Keratinocyte (primary cell): ENCODE results near the gene TEAD4. TPM values are rescaled to one million over a fixed set of nuclear protein-coding genes. Genes with fewer than 3 reads are reported as not detected.

ENCODE experiments used
- DNase-seq: peaks from one replicate; pipeline ENCODE4 v3.0.0-alpha.2; 2011; ENCODE audit warnings: low read depth, missing footprints, low spot score
- FAIRE-seq: peaks from 2 replicates; lab custom pipeline; 2011; peaks lifted over from hg19 to GRCh38; lab: Jason Lieb, UNC
- H2AFZ ChIP-seq: 2 replicates; pipeline ENCODE4 v1.6.0; 2012; ENCODE audit warnings: low read length, control low read depth, inconsistent platforms; ENCODE audit not compliant: control insufficient read depth
- H3K27ac ChIP-seq: 2 replicates; pipeline ENCODE4 v1.5.1; 2011; ENCODE audit warnings: low read length; ENCODE audit not compliant: control insufficient read depth, insufficient read depth
- H3K27me3 ChIP-seq: 3 replicates; pipeline ENCODE4 v1.6.0; 2011; ENCODE audit warnings: low read length; ENCODE audit not compliant: control insufficient read depth, insufficient read depth; ENCODE audit errors: extremely low read depth
- H3K36me3 ChIP-seq, 2 experiments: 2 replicates in 1 of 2; 3 replicates in 1 of 2; pipeline ENCODE4 v1.5.1; 2011; ENCODE audit warnings: low read length in 2 of 2, mild to moderate bottlenecking in 1 of 2; ENCODE audit not compliant: control insufficient read depth in 2 of 2, insufficient read depth in 2 of 2; ENCODE audit errors: extremely low read depth in 1 of 2
- H3K4me1 ChIP-seq: 3 replicates; pipeline ENCODE4 v1.5.1; 2011; ENCODE audit warnings: low read length; ENCODE audit not compliant: control insufficient read depth, insufficient read depth; ENCODE audit errors: extremely low read depth
- H3K4me2 ChIP-seq: 3 replicates; pipeline ENCODE4 v1.6.0; 2011; ENCODE audit warnings: low read depth, low read length; ENCODE audit not compliant: control insufficient read depth, insufficient read depth; ENCODE audit errors: extremely low read depth
- H3K4me3 ChIP-seq, 3 experiments: fragments of 200-600 bp in 1 of 3; sonication (generic) in 1 of 3; 2 replicates in 2 of 3; 3 replicates in 1 of 3; pipeline ENCODE4 v1.5.1; 2011 to 2016; ENCODE audit warnings: low read length in 3 of 3, mild to moderate bottlenecking in 3 of 3, control low read depth in 2 of 3, inconsistent platforms in 1 of 3, low read depth in 1 of 3, mixed read lengths in 1 of 3, mixed run types in 1 of 3, moderate library complexity in 1 of 3; ENCODE audit not compliant: control insufficient read depth in 2 of 3, insufficient read depth in 2 of 3; ENCODE audit errors: extremely low read depth in 1 of 3
- H3K79me2 ChIP-seq: 2 replicates; pipeline ENCODE4 v1.6.0; 2012; ENCODE audit warnings: low read length; ENCODE audit not compliant: control insufficient read depth, insufficient read depth
- H3K9ac ChIP-seq: 3 replicates; pipeline ENCODE4 v1.6.0; 2011; ENCODE audit warnings: low read length; ENCODE audit not compliant: control insufficient read depth, insufficient read depth; ENCODE audit errors: extremely low read depth
- H3K9me1 ChIP-seq: 3 replicates; pipeline ENCODE4 v1.6.0; 2011; ENCODE audit warnings: low read length; ENCODE audit not compliant: control insufficient read depth, insufficient read depth; ENCODE audit errors: extremely low read depth
- H3K9me3 ChIP-seq: 2 replicates; pipeline ENCODE4 v1.5.1; 2012; ENCODE audit warnings: low read depth, low read length; ENCODE audit not compliant: control insufficient read depth
- H4K20me1 ChIP-seq: 3 replicates; pipeline ENCODE4 v1.6.0; 2011; ENCODE audit warnings: low read length; ENCODE audit not compliant: control insufficient read depth, insufficient read depth; ENCODE audit errors: extremely low read depth
- CTCF ChIP-seq, 3 experiments: IDR thresholded peaks in 1 of 3; conservative IDR thresholded peaks in 1 of 3; optimal IDR thresholded peaks in 1 of 3; 2 replicates in 2 of 3; 3 replicates in 1 of 3; pipeline versions ENCODE3 to v1.5.1; 2011; ENCODE audit warnings: low read length in 3 of 3, mild to moderate bottlenecking in 3 of 3, moderate library complexity in 2 of 3, control low read depth in 1 of 3, inconsistent platforms in 1 of 3; ENCODE audit not compliant: insufficient read depth in 2 of 3; ENCODE audit errors: extremely low read depth in 1 of 3
- EZH2 ChIP-seq: IDR thresholded peaks from one replicate; pipeline ENCODE4 v1.6.1; 2012; ENCODE audit warnings: inconsistent platforms, mild to moderate bottlenecking, low read length, moderate library complexity
- dilution Hi-C: fragments of 300-500 bp; cut with MboI; formaldehyde crosslinking; loops from one replicate; pipeline ENCODE4 v1.7.0; 2020; ENCODE audit warnings: low sequenced_read_pairs; ENCODE audit not compliant: extremely low pct_ligation_motif_present
- polyA plus RNA-seq, 5 experiments: library from polyadenylated mRNA; depleted of rRNA in 3 of 5; stranded (reverse) in 3 of 5; stranded (forward) in 1 of 5; unstranded in 1 of 5; fragments of >200 nt; gene quantifications; 1 replicate in 1 of 5; 2 replicates in 3 of 5; 3 replicates in 1 of 5; pipeline versions ENCODE4 v1.2.1 to v1.2.3, GENCODE V29; 2011 to 2012; ENCODE audit warnings: missing spikeins in 2 of 5, low read depth in 1 of 5, low replicate concordance in 1 of 5

TEAD4 gene
- polyA plus RNA-seq, 1 donor (not counting 4 experiments of a cell fraction or from before 2014, with no cell fraction given): 8.1 TPM

DNA sequence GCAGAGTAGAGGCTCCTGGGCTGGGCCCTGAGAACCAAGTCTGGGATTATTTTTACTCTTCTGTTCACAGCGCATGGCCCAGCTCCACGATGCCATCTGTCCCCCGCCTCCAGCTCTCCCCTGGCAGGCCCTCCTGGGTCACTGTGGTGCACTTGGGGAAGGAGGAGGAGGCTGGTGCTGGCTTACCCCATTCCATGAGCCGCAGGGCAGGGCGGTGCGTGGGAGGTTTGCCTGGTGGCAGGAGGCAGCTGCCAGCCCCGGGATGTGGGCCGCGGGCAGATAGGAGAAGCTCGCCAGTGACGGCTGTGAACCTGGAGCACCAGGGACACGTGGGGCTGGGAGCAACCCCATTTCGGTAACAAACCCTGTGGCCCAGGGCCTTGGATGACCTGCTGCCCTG lies 23.2 kb downstream of the TEAD4 start:
- peaks cover 2% of the 10 kb centered on the region for H4K20me1 ChIP-seq
- no peaks in the 10 kb centered on the region for H3K9me3 ChIP-seq
- no peaks in the 10 kb centered on the region for H3K27me3 ChIP-seq
- no peaks in the 10 kb centered on the region for H3K79me2 ChIP-seq
- peaks cover 0 to 7% of the 10 kb centered on the region in 2 experiments for H3K36me3 ChIP-seq
- DNase-seq (no peak), FAIRE-seq (no peak)
- H3K4me1 ChIP-seq: no peaks in the 10 kb centered on the region
- dilution Hi-C loops: no loop called here
- H2AFZ ChIP-seq: no peak overlapping the region
- TF ChIP-seq CTCF (optimal IDR thresholded peaks at IDR 0.05 in 1 of 3, IDR thresholded peaks at IDR 0.05 in 1 of 3, conservative IDR thresholded peaks at IDR 0.05 in 1 of 3; ENCODE audit: extremely low read depth in 1 of 3, insufficient read depth in 2 of 3, low read length in 3 of 3): no peak
- no peak for TF ChIP-seq EZH2
- H3K4me3 ChIP-seq: no peak overlapping the region
- no peak overlapping the region for H3K9ac ChIP-seq
- no peak overlapping the region for H3K27ac ChIP-seq
- H3K9me1 ChIP-seq: no peaks in the 10 kb centered on the region
- H3K4me2 ChIP-seq: no peak overlapping the region

- H3K4me1 ChIP-seq: no peaks in the 10 kb centered on the region
- DNase-seq (no peak), FAIRE-seq (no peak)
- H3K9me1 ChIP-seq: no peaks in the 10 kb centered on the region
- dilution Hi-C loops: no loop called here
- H3K27me3 ChIP-seq: no peaks in the 10 kb centered on the region
- no peaks in the 10 kb centered on the region for H3K9me3 ChIP-seq
- H3K4me2 ChIP-seq: no peak overlapping the region
- H3K36me3 ChIP-seq: peaks cover 0 to 7% of the 10 kb centered on the region in 2 experiments
- no peak overlapping the region for H2AFZ ChIP-seq
- H3K9ac ChIP-seq: no peak overlapping the region
- H3K4me3 ChIP-seq: no peak overlapping the region
- H3K27ac ChIP-seq: no peak overlapping the region
- peaks cover 2% of the 10 kb centered on the region for H4K20me1 ChIP-seq
- H3K79me2 ChIP-seq: no peaks in the 10 kb centered on the region
- no peak for TF ChIP-seq CTCF (optimal IDR thresholded peaks at IDR 0.05 in 1 of 3, IDR thresholded peaks at IDR 0.05 in 1 of 3, conservative IDR thresholded peaks at IDR 0.05 in 1 of 3; ENCODE audit: extremely low read depth in 1 of 3, insufficient read depth in 2 of 3, low read length in 3 of 3)
- no peak for TF ChIP-seq EZH2
Measured at GRCh38 chr12:2984249-2984648, 25.1 kb downstream of the TEAD4 start.
